SK-N-MC (cell line): ENCODE data around the gene IL9R.
"Not testable (repeated sequence)": the region's sequence is repeated elsewhere in the genome, so short reads cannot be mapped to it uniquely, and the experiment has no call there.

Experiments used
- EZH2 ChIP-seq: fragments of 200-600 bp; sonication (generic); IDR thresholded peaks from one replicate; pipeline ENCODE4 v1.6.1; 2017; ENCODE audit warnings: antibody characterized with exemption
- POLR2AphosphoS5 ChIP-seq: IDR thresholded peaks from 2 replicates; pipeline ENCODE4 v1.6.1; 2012; ENCODE audit warnings: mild to moderate bottlenecking, low read depth, low read length, borderline replicate concordance

- not testable (repeated sequence) for TF ChIP-seq EZH2, POLR2AphosphoS5
These were observed 15.9 kb downstream of the IL9R start for GRCh38 chrX:156013286-156013953.
